Breast epithelium (tissue), 3 donors: Measurements from ENCODE around the gene UNKL.

Source experiments
- POLR2A ChIP-seq: fragments of 450-650 bp; IDR thresholded peaks from one replicate; pipeline ENCODE4 v1.6.1; 2016; ENCODE audit warnings: antibody characterized with exemption, mild to moderate bottlenecking, moderate library complexity
- TF ChIP-seq, protein P1 (sequence below), 3 donors: fragments of 450-650 bp; IDR thresholded peaks; one replicate each; pipeline ENCODE4 v1.5.1; 2016 to 2017; ENCODE audit warnings: antibody characterized with exemption in 3 of 3, mild to moderate bottlenecking in 3 of 3, moderate library complexity in 3 of 3

DNA sequence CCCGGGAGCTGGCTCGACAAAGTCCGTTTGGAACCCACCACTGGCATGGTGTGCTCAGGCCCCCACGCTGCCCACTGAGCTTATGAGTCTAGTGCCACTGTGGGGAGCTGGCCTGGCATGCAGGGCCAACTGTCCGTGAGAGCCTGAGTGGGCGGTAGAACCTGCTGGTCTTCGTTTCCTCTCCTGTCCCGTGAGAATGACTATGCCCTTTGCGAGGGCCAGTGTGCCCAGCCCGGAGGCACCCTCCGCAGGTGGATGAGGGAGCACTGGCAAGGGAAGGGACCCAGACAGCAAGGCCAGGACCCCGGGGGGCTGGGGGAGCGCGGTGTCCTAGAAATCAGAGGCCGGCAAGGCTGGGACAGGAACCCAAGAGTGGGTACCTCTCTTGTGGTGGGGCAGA is 77.9 kb downstream of the UNKL start:
- TF ChIP-seq, protein P1, sequence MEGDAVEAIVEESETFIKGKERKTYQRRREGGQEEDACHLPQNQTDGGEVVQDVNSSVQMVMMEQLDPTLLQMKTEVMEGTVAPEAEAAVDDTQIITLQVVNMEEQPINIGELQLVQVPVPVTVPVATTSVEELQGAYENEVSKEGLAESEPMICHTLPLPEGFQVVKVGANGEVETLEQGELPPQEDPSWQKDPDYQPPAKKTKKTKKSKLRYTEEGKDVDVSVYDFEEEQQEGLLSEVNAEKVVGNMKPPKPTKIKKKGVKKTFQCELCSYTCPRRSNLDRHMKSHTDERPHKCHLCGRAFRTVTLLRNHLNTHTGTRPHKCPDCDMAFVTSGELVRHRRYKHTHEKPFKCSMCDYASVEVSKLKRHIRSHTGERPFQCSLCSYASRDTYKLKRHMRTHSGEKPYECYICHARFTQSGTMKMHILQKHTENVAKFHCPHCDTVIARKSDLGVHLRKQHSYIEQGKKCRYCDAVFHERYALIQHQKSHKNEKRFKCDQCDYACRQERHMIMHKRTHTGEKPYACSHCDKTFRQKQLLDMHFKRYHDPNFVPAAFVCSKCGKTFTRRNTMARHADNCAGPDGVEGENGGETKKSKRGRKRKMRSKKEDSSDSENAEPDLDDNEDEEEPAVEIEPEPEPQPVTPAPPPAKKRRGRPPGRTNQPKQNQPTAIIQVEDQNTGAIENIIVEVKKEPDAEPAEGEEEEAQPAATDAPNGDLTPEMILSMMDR (IDR thresholded peaks at IDR 0.05): no peak
- TF ChIP-seq POLR2A: no peak
